Nucleus accumbens (tissue), 56 donors: ENCODE results near the gene CACNG6.
"Not testable (repeated sequence)": the region's sequence is repeated elsewhere in the genome, so short reads cannot be mapped to it uniquely, and the experiment has no call there.

Source experiments
- DNase-seq, 56 donors: peaks; one replicate each; lab custom pipeline; 2025; lab: John Stamatoyannopoulos, UW

CACNG6 gene

GRCh38 chr19:53991224-53992113 lies at the start of gene CACNG6:
TSS of gene CACNG6 (plus strand) at chr19:53991637. CDS start at chr19:53992878, 1,241 bp downstream.
- DNase-seq: peak in 2 of 56 donors; percentile 15 to 42

GRCh38 chr19:53942001-53942786 lies 49.2 kb upstream of the CACNG6 start:
- peak in 2 of 56 donors; percentile 17 to 47 for DNase-seq

- no peak for DNase-seq
These were observed 47.0 kb upstream of the CACNG6 start for GRCh38 chr19:53944416-53944815.

- no peak for DNase-seq
These were observed 46.5 kb upstream of the CACNG6 start for GRCh38 chr19:53944933-53945332.

GRCh38 chr19:53945441-53945840 lies 46.0 kb upstream of the CACNG6 start:
- no peak for DNase-seq

- DNase-seq: no peak
These were observed 45.4 kb upstream of the CACNG6 start for GRCh38 chr19:53945998-53946397.

- DNase-seq: no peak
These were observed 43.8 kb upstream of the CACNG6 start for GRCh38 chr19:53947624-53948023.

- DNase-seq: not testable (repeated sequence)
These were observed 42.8 kb upstream of the CACNG6 start for GRCh38 chr19:53948611-53949010.

- no peak for DNase-seq
These were observed 40.0 kb upstream of the CACNG6 start for GRCh38 chr19:53951436-53951835.

- DNase-seq: no peak
These were observed 39.5 kb upstream of the CACNG6 start for GRCh38 chr19:53951947-53952346.

- DNase-seq: no peak
These were observed 38.1 kb upstream of the CACNG6 start for GRCh38 chr19:53953383-53953782.

GRCh38 chr19:53957448-53958167 lies 33.8 kb upstream of the CACNG6 start:
- no peak for DNase-seq

GRCh38 chr19:53958168-53958571 lies 33.3 kb upstream of the CACNG6 start:
- DNase-seq: peak in 41 of 56 donors; percentile 2 to 80 (median 27)

GRCh38 chr19:53958823-53959757 lies 32.3 kb upstream of the CACNG6 start:
- DNase-seq: peak in 21 of 56 donors; percentile 3 to 52 (median 22)

- DNase-seq: no peak
These were observed 31.2 kb upstream of the CACNG6 start for GRCh38 chr19:53960187-53960586.

GRCh38 chr19:53960886-53961285 lies 30.6 kb upstream of the CACNG6 start:
- DNase-seq: no peak

GRCh38 chr19:53961523-53962356 lies 29.7 kb upstream of the CACNG6 start:
- DNase-seq: no peak

- DNase-seq: no peak
These were observed 28.5 kb upstream of the CACNG6 start, which contains the start of gene CACNG8 for GRCh38 chr19:53962887-53963431. TSS of gene CACNG8 (plus strand) at chr19:53962937.
